K562 (cell line): ENCODE measurements around the gene RAB41. TPM values are rescaled to one million over a fixed set of nuclear protein-coding genes. Genes with fewer than 3 reads are reported as not detected.
A peak's percentile ranks its signal among the peaks of the same experiment; 100 is the strongest.

Experiments used
- BMI1 ChIP-seq: fragments of 150-350 bp; IDR thresholded peaks from 2 replicates; pipeline ENCODE4 v1.6.1; 2014; ENCODE audit warnings: low read length
- CC2D1A ChIP-seq: fragments of 450-650 bp; IDR thresholded peaks from 2 replicates; pipeline ENCODE4 v1.6.1; 2017; ENCODE audit warnings: mild to moderate bottlenecking
- CREB1 ChIP-seq, 2 experiments: sonication (generic) in 1 of 2; formaldehyde crosslinking in 1 of 2; IDR thresholded peaks; 2 replicates each; pipeline versions ENCODE4 v1.6.1 to v1.8.0; 2012 to 2022; ENCODE audit warnings: inconsistent platforms in 1 of 2, mild to moderate bottlenecking in 1 of 2, missing genetic modification reagents in 1 of 2, moderate library complexity in 1 of 2
- EHMT2 ChIP-seq: fragments of 450-650 bp; IDR thresholded peaks from 2 replicates; pipeline ENCODE4 v1.6.1; 2018; ENCODE audit warnings: antibody characterized with exemption
- ESRRA ChIP-seq: fragments of 450-650 bp; IDR thresholded peaks from 2 replicates; pipeline ENCODE4 v1.6.1; 2014; ENCODE audit warnings: low read depth, mild to moderate bottlenecking, moderate library complexity, borderline replicate concordance
- IRF9 ChIP-seq: fragments of 450-650 bp; IDR thresholded peaks from 2 replicates; pipeline ENCODE4 v1.6.1; 2016; ENCODE audit warnings: missing biosample characterization, missing genetic modification characterization
- JUN ChIP-seq, 2 experiments: sonication (generic) in 1 of 2; formaldehyde crosslinking in 1 of 2; IDR thresholded peaks; 2 replicates each; pipeline versions ENCODE4 v1.6.1 to v1.8.0; 2012 to 2022; ENCODE audit warnings: borderline replicate concordance in 2 of 2, mild to moderate bottlenecking in 2 of 2, improper control_type of control experiment in 1 of 2, low read depth in 1 of 2, low read length in 1 of 2, missing genetic modification reagents in 1 of 2
- KAT8 ChIP-seq: fragments of 450-650 bp; IDR thresholded peaks from 2 replicates; pipeline ENCODE4 v1.6.1; 2016; ENCODE audit warnings: low read depth, mild to moderate bottlenecking
- NONO ChIP-seq, 2 experiments: fragments of 200-400 bp in 1 of 2; fragments of 450-650 bp in 1 of 2; formaldehyde crosslinking in 1 of 2; IDR thresholded peaks; 2 replicates each; pipeline ENCODE4 v1.6.1; 2017; ENCODE audit warnings: low read depth in 2 of 2, mild to moderate bottlenecking in 2 of 2, moderate library complexity in 2 of 2, low read length in 1 of 2
- POLR2B ChIP-seq: fragments of 450-650 bp; IDR thresholded peaks from 2 replicates; pipeline ENCODE4 v1.6.1; 2018; ENCODE audit warnings: low read depth; ENCODE audit not compliant: partially characterized antibody
- RUNX1 ChIP-seq: sonication (generic); IDR thresholded peaks from 2 replicates; pipeline ENCODE4 v1.6.1; 2016; ENCODE audit warnings: antibody characterized with exemption, low read depth
- STAT5A ChIP-seq: IDR thresholded peaks from 2 replicates; pipeline ENCODE4 v1.6.1; 2012; ENCODE audit warnings: low read length, inconsistent platforms, borderline replicate concordance
- TAF7 ChIP-seq: fragments of 450-650 bp; IDR thresholded peaks from 2 replicates; pipeline ENCODE4 v1.6.1; 2016; ENCODE audit warnings: missing genetic modification characterization, missing compliant biosample characterization
- ZFX ChIP-seq: sonication (generic); formaldehyde crosslinking; IDR thresholded peaks from 2 replicates; pipeline ENCODE4 v1.8.0; 2022; ENCODE audit warnings: mild to moderate bottlenecking, missing genetic modification reagents, moderate library complexity
- ZNF121 ChIP-seq: sonication (generic); formaldehyde crosslinking; conservative IDR thresholded peaks from 2 replicates; pipeline ENCODE4 v1.8.0; 2022; ENCODE audit warnings: missing genetic modification reagents
- ZNF311 ChIP-seq: fragments of 250-450 bp; sonication (Bioruptor Pico); IDR thresholded peaks from 2 replicates; pipeline ENCODE4 v1.4.0; 2020; ENCODE audit warnings: mild to moderate bottlenecking, moderate library complexity
- ZNF586 ChIP-seq: fragments of 450-650 bp; formaldehyde crosslinking; conservative IDR thresholded peaks from 2 replicates; pipeline ENCODE4 v1.4.0; 2020; ENCODE audit warnings: mild to moderate bottlenecking, moderate library complexity
- ZNF76 ChIP-seq: fragments of 250-450 bp; sonication (Bioruptor Pico); IDR thresholded peaks from 2 replicates; pipeline ENCODE4 v1.4.0; 2020; ENCODE audit warnings: mild to moderate bottlenecking, moderate library complexity, borderline replicate concordance
- polyA plus RNA-seq, 8 experiments: library from polyadenylated mRNA; depleted of rRNA in 4 of 8; stranded (reverse) in 5 of 8; unstranded in 3 of 8; fragments of >200 nt; fragmentation: Nextera tagmentation in 2 of 8; fragmentation: Illumina TruSeq in 1 of 8; extraction: Ambion mirVana in 2 of 8; extraction: Trizol in 1 of 8; gene quantifications; 2 replicates each; pipeline versions ENCODE4 v1.2.1 to v1.2.3, GENCODE V29; 2011 to 2014; ENCODE audit warnings: inconsistent platforms in 1 of 8, missing spikeins in 1 of 8
- total RNA-seq, 7 experiments: library from RNA; depleted of rRNA in 6 of 7; stranded (reverse); fragments of >200 nt in 6 of 7; fragmentation: Illumina TruSeq in 2 of 7; extraction: Trizol in 2 of 7; gene quantifications; 2 replicates each; pipeline versions ENCODE4 v1.2.1 to v1.2.3, GENCODE V29; 2011 to 2021; ENCODE audit warnings: low replicate concordance in 1 of 7
- TF ChIP-seq, protein P1 (sequence below), 2 experiments: IDR thresholded peaks in 1 of 2; conservative IDR thresholded peaks in 1 of 2; 2 replicates each; pipeline ENCODE4 v1.6.1; 2016; ENCODE audit warnings: low read depth in 2 of 2, mild to moderate bottlenecking in 1 of 2, missing compliant biosample characterization in 1 of 2, missing genetic modification characterization in 1 of 2, moderate library complexity in 1 of 2
- TF ChIP-seq, protein P2 (sequence below): fragments of 450-650 bp; formaldehyde crosslinking; IDR thresholded peaks from 2 replicates; pipeline ENCODE4 v1.4.0; 2022; ENCODE audit warnings: missing genetic modification characterization
- TF ChIP-seq, protein P3 (sequence below): IDR thresholded peaks from 2 replicates; pipeline ENCODE4 v1.6.1; 2011; ENCODE audit not compliant: insufficient read length; ENCODE audit errors: extremely low read depth

RAB41 gene
- total and polyA plus RNA-seq, 9 of the 15 experiments (the other 6 are each of a cell fraction or from before 2014, with no cell fraction given): 0.08 TPM; not detected in 8

DNA sequence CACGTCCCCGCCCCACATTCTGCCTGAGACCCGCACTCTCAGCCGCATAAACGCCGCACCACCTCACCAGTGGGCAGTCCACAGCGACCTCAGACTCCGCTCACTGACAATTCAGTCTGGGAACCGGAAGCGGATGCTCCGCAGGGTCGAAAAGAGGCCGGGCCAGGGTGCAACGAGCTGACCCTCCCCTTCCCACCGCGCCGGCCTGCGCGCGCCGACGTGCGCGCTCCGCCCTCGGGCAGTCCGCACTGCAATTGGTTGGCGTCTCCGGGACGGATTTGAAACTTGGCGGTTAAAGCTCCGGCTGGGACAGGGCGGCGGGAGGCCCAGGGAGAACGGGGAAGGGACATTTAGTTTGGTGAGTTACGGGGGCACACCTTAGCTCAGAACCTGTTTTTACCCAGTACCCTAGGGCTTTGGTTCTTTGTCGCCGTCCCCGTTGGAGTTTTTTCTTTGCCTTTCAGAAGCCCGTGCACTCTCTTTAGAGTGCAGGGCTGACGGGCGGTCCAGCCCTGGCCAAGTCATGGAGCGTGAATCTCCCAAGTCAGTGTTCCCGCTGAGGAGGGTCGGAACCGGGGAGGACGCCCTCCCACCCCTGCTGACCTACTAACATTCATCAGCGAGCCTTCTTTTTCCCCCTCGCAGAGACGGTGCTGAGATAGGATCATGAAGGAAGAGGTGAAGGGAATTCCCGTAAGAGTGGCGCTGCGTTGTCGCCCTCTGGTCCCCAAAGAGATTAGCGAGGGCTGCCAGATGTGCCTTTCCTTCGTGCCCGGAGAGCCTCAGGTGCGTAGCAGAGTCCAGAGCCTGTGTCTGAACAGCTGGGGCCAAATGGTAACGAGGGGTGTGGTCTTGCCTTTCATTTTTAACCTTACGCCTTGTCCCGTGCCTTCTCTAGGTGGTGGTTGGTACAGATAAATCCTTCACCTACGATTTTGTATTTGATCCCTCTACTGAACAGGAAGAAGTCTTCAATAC is 8.1 kb downstream of the RAB41 start, which contains the start of the genes KIF4A and PDZD11 (continued):
- TF ChIP-seq, protein P1, sequence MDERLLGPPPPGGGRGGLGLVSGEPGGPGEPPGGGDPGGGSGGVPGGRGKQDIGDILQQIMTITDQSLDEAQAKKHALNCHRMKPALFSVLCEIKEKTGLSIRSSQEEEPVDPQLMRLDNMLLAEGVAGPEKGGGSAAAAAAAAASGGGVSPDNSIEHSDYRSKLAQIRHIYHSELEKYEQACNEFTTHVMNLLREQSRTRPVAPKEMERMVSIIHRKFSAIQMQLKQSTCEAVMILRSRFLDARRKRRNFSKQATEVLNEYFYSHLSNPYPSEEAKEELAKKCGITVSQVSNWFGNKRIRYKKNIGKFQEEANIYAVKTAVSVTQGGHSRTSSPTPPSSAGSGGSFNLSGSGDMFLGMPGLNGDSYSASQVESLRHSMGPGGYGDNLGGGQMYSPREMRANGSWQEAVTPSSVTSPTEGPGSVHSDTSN (CRISPR knock-in tag; IDR thresholded peaks at IDR 0.05; ENCODE audit: low read depth): no peak
- TF ChIP-seq, protein P1 (tag; conservative IDR thresholded peaks at IDR 0.05; ENCODE audit: low read depth): no peak
- TF ChIP-seq EHMT2: no peak
- TF ChIP-seq CREB1 (IDR thresholded peaks at IDR 0.05): no peak
- 0 out of 2 replicates have a peak, but pooled peaks have one; percentile 38 for TF ChIP-seq CREB1 (CRISPR knock-in tag; IDR thresholded peaks at IDR 0.05)
- no peak for TF ChIP-seq ZNF76 (CRISPR knock-in tag)
- TF ChIP-seq NONO (IDR thresholded peaks at IDR 0.05; ENCODE audit: low read depth in 2 of 2, low read length in 1 of 2): no peak
- no peak for TF ChIP-seq ZNF311 (CRISPR knock-in tag)
- no peak for TF ChIP-seq TAF7
- 0 out of 2 replicates have a peak, but pooled peaks have one; percentile 41 for TF ChIP-seq ESRRA
- no peak for TF ChIP-seq BMI1
- no peak for TF ChIP-seq ZFX (CRISPR knock-in tag)
- no peak for TF ChIP-seq ZNF121 (CRISPR knock-in tag)
- TF ChIP-seq, protein P2, sequence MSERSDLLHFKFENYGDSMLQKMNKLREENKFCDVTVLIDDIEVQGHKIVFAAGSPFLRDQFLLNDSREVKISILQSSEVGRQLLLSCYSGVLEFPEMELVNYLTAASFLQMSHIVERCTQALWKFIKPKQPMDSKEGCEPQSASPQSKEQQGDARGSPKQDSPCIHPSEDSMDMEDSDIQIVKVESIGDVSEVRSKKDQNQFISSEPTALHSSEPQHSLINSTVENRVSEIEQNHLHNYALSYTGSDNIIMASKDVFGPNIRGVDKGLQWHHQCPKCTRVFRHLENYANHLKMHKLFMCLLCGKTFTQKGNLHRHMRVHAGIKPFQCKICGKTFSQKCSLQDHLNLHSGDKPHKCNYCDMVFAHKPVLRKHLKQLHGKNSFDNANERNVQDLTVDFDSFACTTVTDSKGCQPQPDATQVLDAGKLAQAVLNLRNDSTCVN (CRISPR knock-in tag): no peak
- TF ChIP-seq CC2D1A: no peak
- no peak for TF ChIP-seq KAT8
- TF ChIP-seq POLR2B: peak; percentile 55
- TF ChIP-seq ZNF586 (CRISPR knock-in tag): no peak
- TF ChIP-seq RUNX1: no peak
- TF ChIP-seq JUN (IDR thresholded peaks at IDR 0.05; ENCODE audit: borderline replicate concordance, low read depth, low read length): no peak
- no peak for TF ChIP-seq JUN (CRISPR knock-in tag; IDR thresholded peaks at IDR 0.05; ENCODE audit: borderline replicate concordance)
- TF ChIP-seq, protein P3, sequence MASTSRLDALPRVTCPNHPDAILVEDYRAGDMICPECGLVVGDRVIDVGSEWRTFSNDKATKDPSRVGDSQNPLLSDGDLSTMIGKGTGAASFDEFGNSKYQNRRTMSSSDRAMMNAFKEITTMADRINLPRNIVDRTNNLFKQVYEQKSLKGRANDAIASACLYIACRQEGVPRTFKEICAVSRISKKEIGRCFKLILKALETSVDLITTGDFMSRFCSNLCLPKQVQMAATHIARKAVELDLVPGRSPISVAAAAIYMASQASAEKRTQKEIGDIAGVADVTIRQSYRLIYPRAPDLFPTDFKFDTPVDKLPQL: no peak
- no peak for TF ChIP-seq IRF9
- TF ChIP-seq STAT5A: no peak
